Urothelium cell line (cell line): ENCODE measurements around the gene RRP15.

Experiments used
- DNase-seq: peaks from one replicate; pipeline ENCODE4 v3.0.0; 2011; ENCODE audit warnings: low spot score, mixed read lengths
- FAIRE-seq: peaks from 2 replicates; lab custom pipeline; 2011; peaks lifted over from hg19 to GRCh38; lab: Jason Lieb, UNC

Gene RRP15

DNA sequence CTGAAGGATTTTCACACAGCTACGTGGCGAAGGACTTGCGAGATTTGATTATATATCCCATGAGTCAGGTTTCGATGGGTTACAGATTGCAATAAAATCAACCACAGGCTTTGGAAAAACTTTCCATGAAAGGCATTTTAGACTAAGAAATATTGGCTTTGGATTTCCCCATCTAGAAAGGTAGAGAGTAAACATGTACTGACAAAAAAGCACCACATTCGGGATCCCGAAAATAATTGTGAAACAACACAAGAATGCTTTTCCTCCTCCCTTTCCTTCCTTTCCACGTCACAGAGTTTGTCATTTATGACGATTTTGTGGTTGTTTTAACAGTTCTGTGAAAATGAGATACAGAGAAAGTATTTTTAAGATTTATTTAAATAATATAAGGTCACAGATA, 98.6 kb downstream of the RRP15 start:
- DNase-seq (no peak), FAIRE-seq (no peak)

GRCh38 chr1:218384581-218384993, 99.5 kb downstream of the RRP15 start:
- DNase-seq: peak; percentile 42
- FAIRE-seq: no peak
